GM12872 (cell line): ENCODE results near the gene ZNF354C.

Experiments
- CTCF ChIP-seq: IDR thresholded peaks from 3 replicates; pipeline ENCODE4 v1.5.1; 2011; ENCODE audit warnings: low read depth, mild to moderate bottlenecking, low read length, moderate library complexity; ENCODE audit not compliant: insufficient read depth

Gene ZNF354C

GRCh38 chr5:179089502-179089901, 29.3 kb downstream of the ZNF354C start:
- no peak for TF ChIP-seq CTCF

- TF ChIP-seq CTCF = no peak
Observed at GRCh38 chr5:179110528-179110927, 50.4 kb downstream of the ZNF354C start.

GRCh38 chr5:179111267-179112207, 51.4 kb downstream of the ZNF354C start:
- TF ChIP-seq CTCF = no peak

GRCh38 chr5:179112469-179113142, 52.4 kb downstream of the ZNF354C start:
- TF ChIP-seq CTCF = no peak

- TF ChIP-seq CTCF = no peak
Observed at GRCh38 chr5:179113143-179113530, 53.0 kb downstream of the ZNF354C start.

GRCh38 chr5:179113945-179114641, 53.9 kb downstream of the ZNF354C start:
- TF ChIP-seq CTCF = no peak

- no peak for TF ChIP-seq CTCF
Observed at GRCh38 chr5:179114756-179115155, 54.6 kb downstream of the ZNF354C start.
